ENCODE data around the gene GSDME.

GSDME gene

GRCh38 chr7:24757353-24758275 lies at the start of gene GSDME:
Gene GSDME, minus strand, starts transcription at chr7:24757464. Its CDS starts 7,690 bp downstream, at chr7:24749774.
- no peak within 1 kb of the TSS for H3K27ac ChIP-seq

GRCh38 chr7:24802300-24802699 lies 45.0 kb upstream of the GSDME start:
- no peaks in the 10 kb centered on the region for H3K79me2 ChIP-seq (ENCODE audit: insufficient read depth, low read depth)
- no peak overlapping the region for H3K27ac ChIP-seq
- H3K27me3 ChIP-seq (ENCODE audit: insufficient read depth, low read depth) = no peaks in the 10 kb centered on the region
- H3K36me3 ChIP-seq (ENCODE audit: insufficient read depth) = no peaks in the 10 kb centered on the region
- H4K20me1 ChIP-seq (ENCODE audit: insufficient read depth) = no peaks in the 10 kb centered on the region
- H3K9ac ChIP-seq = no peak overlapping the region
- no peak for TF ChIP-seq CTCF (conservative IDR thresholded peaks at IDR 0.05; ENCODE audit: low read depth, low read length)
- no peak overlapping the region for H3K4me3 ChIP-seq (IDR thresholded peaks at IDR 0.05; ENCODE audit: insufficient read depth, low read depth, low read length)
- H2AFZ ChIP-seq (ENCODE audit: low read depth) = no peak overlapping the region
- no peak overlapping the region for H3K4me2 ChIP-seq
- no peaks in the 10 kb centered on the region for H3K4me1 ChIP-seq (ENCODE audit: low read depth, poor library complexity, severe bottlenecking)

More at GRCh38 chr7:24757353-24758275, at the start of gene GSDME:
- Histone ChIP-seq H2AFZ (ENCODE audit: low read depth) (peak within 1 kb of the TSS; percentile 84), H3K9ac (no peak within 1 kb of the TSS), H3K4me3 (IDR thresholded peaks at IDR 0.05; ENCODE audit: insufficient read depth, low read depth, low read length) (no peak within 1 kb of the TSS), H3K79me2 (ENCODE audit: insufficient read depth, low read depth) (no peaks in the 10 kb centered on the region), H3K4me2 (peak within 1 kb of the TSS; percentile 49), H4K20me1 (ENCODE audit: insufficient read depth) (no peaks in the 10 kb centered on the region), H3K36me3 (ENCODE audit: insufficient read depth) (no peaks in the 10 kb centered on the region), H3K27me3 (ENCODE audit: insufficient read depth, low read depth) (peaks cover 3% of the 10 kb centered on the region; the same call in 1 of the 2 replicates), H3K4me1 (ENCODE audit: low read depth, poor library complexity, severe bottlenecking) (no peaks in the 10 kb centered on the region)
- TF ChIP-seq CTCF (conservative IDR thresholded peaks at IDR 0.05; ENCODE audit: low read depth, low read length) = no peak

- H4K20me1 ChIP-seq (ENCODE audit: insufficient read depth) = no peaks in the 10 kb centered on the region
- no peak overlapping the region for H2AFZ ChIP-seq (ENCODE audit: low read depth)
- H3K27ac ChIP-seq = no peak overlapping the region
- no peaks in the 10 kb centered on the region for H3K4me1 ChIP-seq (ENCODE audit: low read depth, poor library complexity, severe bottlenecking)
- no peak overlapping the region for H3K4me3 ChIP-seq (IDR thresholded peaks at IDR 0.05; ENCODE audit: insufficient read depth, low read depth, low read length)
- H3K36me3 ChIP-seq (ENCODE audit: insufficient read depth) = no peaks in the 10 kb centered on the region
- no peak for TF ChIP-seq CTCF (conservative IDR thresholded peaks at IDR 0.05; ENCODE audit: low read depth, low read length)
- H3K79me2 ChIP-seq (ENCODE audit: insufficient read depth, low read depth) = no peaks in the 10 kb centered on the region
- H3K9ac ChIP-seq = no peak overlapping the region
- no peak overlapping the region for H3K4me2 ChIP-seq
- H3K27me3 ChIP-seq (ENCODE audit: insufficient read depth, low read depth) = no peaks in the 10 kb centered on the region
These were observed 44.6 kb upstream of the GSDME start for GRCh38 chr7:24801883-24802282.

GRCh38 chr7:24800667-24801066 lies 43.4 kb upstream of the GSDME start:
- H3K36me3 ChIP-seq (ENCODE audit: insufficient read depth) = no peaks in the 10 kb centered on the region
- H3K9ac ChIP-seq = no peak overlapping the region
- no peaks in the 10 kb centered on the region for H4K20me1 ChIP-seq (ENCODE audit: insufficient read depth)
- H2AFZ ChIP-seq (ENCODE audit: low read depth) = no peak overlapping the region
- no peaks in the 10 kb centered on the region for H3K79me2 ChIP-seq (ENCODE audit: insufficient read depth, low read depth)
- H3K27ac ChIP-seq = no peak overlapping the region
- H3K4me1 ChIP-seq (ENCODE audit: low read depth, poor library complexity, severe bottlenecking) = no peaks in the 10 kb centered on the region
- TF ChIP-seq CTCF (conservative IDR thresholded peaks at IDR 0.05; ENCODE audit: low read depth, low read length) = no peak
- no peak overlapping the region for H3K4me3 ChIP-seq (IDR thresholded peaks at IDR 0.05; ENCODE audit: insufficient read depth, low read depth, low read length)
- H3K4me2 ChIP-seq = no peak overlapping the region
- no peaks in the 10 kb centered on the region for H3K27me3 ChIP-seq (ENCODE audit: insufficient read depth, low read depth)

Measured in KMS-11 (cell line).